Loucy (cell line): ENCODE data around the gene BCAT1.
A peak's percentile ranks its signal among the peaks of the same experiment; 100 is the strongest.

ENCODE experiments used
- H2AFZ ChIP-seq: fragments of 200-600 bp; sonication (generic); 2 replicates; pipeline ENCODE4 v1.6.0; 2016; ENCODE audit warnings: antibody characterized with exemption, mild to moderate bottlenecking, low read length, moderate library complexity
- H3F3A ChIP-seq: fragments of 200-600 bp; 2 replicates; pipeline ENCODE4 v1.6.0; 2016; ENCODE audit warnings: antibody characterized with exemption, low read depth, mild to moderate bottlenecking
- H3K27me3 ChIP-seq: fragments of 200-600 bp; sonication (generic); 2 replicates; pipeline ENCODE4 v1.6.1; 2014; ENCODE audit warnings: low read length, mild to moderate bottlenecking; ENCODE audit not compliant: insufficient read depth, poor library complexity, severe bottlenecking
- H3K36me3 ChIP-seq: fragments of 200-600 bp; sonication (generic); 2 replicates; pipeline ENCODE4 v1.6.1; 2016; ENCODE audit warnings: low read length; ENCODE audit not compliant: insufficient read depth
- H3K4me1 ChIP-seq: fragments of 200-600 bp; sonication (generic); 2 replicates; pipeline ENCODE4 v1.5.1; 2014; ENCODE audit warnings: low read length, mild to moderate bottlenecking; ENCODE audit not compliant: insufficient read depth, poor library complexity, severe bottlenecking
- H3K4me2 ChIP-seq: fragments of 200-600 bp; sonication (generic); 2 replicates; pipeline ENCODE4 v1.6.0; 2014; ENCODE audit warnings: antibody characterized with exemption, low read length, low read depth, mild to moderate bottlenecking; ENCODE audit not compliant: poor library complexity, severe bottlenecking
- H3K4me3 ChIP-seq: fragments of 200-600 bp; sonication (generic); 2 replicates; pipeline ENCODE4 v1.5.1; 2014; ENCODE audit warnings: low read length, mild to moderate bottlenecking, mixed read lengths; ENCODE audit not compliant: poor library complexity, severe bottlenecking
- H3K79me2 ChIP-seq: fragments of 200-600 bp; sonication (generic); 2 replicates; pipeline ENCODE4 v1.6.1; 2014; ENCODE audit warnings: low read length; ENCODE audit not compliant: insufficient read depth
- H3K9ac ChIP-seq: fragments of 200-600 bp; sonication (generic); 2 replicates; pipeline ENCODE4 v1.6.0; 2014; ENCODE audit warnings: mild to moderate bottlenecking, low read depth, low read length, moderate library complexity; ENCODE audit not compliant: poor library complexity, severe bottlenecking
- H3K9me2 ChIP-seq: fragments of 200-600 bp; sonication (generic); replicated peaks from 2 replicates; pipeline ENCODE4 v1.6.1; 2016; ENCODE audit warnings: low read depth, low read length, mixed read lengths
- H3K9me3 ChIP-seq: fragments of 200-600 bp; sonication (generic); 2 replicates; pipeline ENCODE4 v1.6.1; 2014; ENCODE audit warnings: mild to moderate bottlenecking, antibody characterized with exemption, low read length, low read depth; ENCODE audit not compliant: insufficient read depth
- H4K20me1 ChIP-seq: fragments of 200-600 bp; sonication (generic); 2 replicates; pipeline ENCODE4 v1.6.0; 2014; ENCODE audit warnings: antibody characterized with exemption, low read length, mild to moderate bottlenecking; ENCODE audit not compliant: insufficient read depth, poor library complexity, severe bottlenecking
- CTCF ChIP-seq: fragments of 200-600 bp; sonication (generic); conservative IDR thresholded peaks from 2 replicates; pipeline ENCODE4 v1.5.1; 2014; ENCODE audit warnings: mild to moderate bottlenecking, antibody characterized with exemption, low read length
- EZH2phosphoT487 ChIP-seq: fragments of 200-600 bp; IDR thresholded peaks from 2 replicates; pipeline ENCODE4 v1.6.1; 2018; ENCODE audit warnings: antibody characterized with exemption, mild to moderate bottlenecking, moderate library complexity, borderline replicate concordance

The BCAT1 gene

GRCh38 chr12:24937553-24938244 lies 11.2 kb downstream of the BCAT1 start:
- peak overlapping the region; percentile 33 for H3K4me2 ChIP-seq
- no peaks in the 10 kb centered on the region for H3K36me3 ChIP-seq
- peaks cover 44% of the 10 kb centered on the region for H4K20me1 ChIP-seq

GRCh38 chr12:24933694-24934407 lies 15.1 kb downstream of the BCAT1 start:
- H3K9me3 ChIP-seq = no peaks in the 10 kb centered on the region
- H3K4me3 ChIP-seq = no peak overlapping the region
- peaks cover 50% of the 10 kb centered on the region for H3K4me1 ChIP-seq
- TF ChIP-seq CTCF (no peak), EZH2phosphoT487 (no peak)
- H3K9me2 ChIP-seq = no peaks in the 10 kb centered on the region
- H3K9ac ChIP-seq = no peak overlapping the region
- H3K4me2 ChIP-seq = no peak overlapping the region
- H3K36me3 ChIP-seq = no peaks in the 10 kb centered on the region
- peaks cover 98% of the 10 kb centered on the region for H3K79me2 ChIP-seq
- H4K20me1 ChIP-seq = peaks cover 40% of the 10 kb centered on the region
- no peaks in the 10 kb centered on the region for H3F3A ChIP-seq
- H3K27me3 ChIP-seq = no peaks in the 10 kb centered on the region
- H2AFZ ChIP-seq = no peak overlapping the region

More at GRCh38 chr12:24937553-24938244, 11.2 kb downstream of the BCAT1 start:
- no peaks in the 10 kb centered on the region for H3K27me3 ChIP-seq
- H3K9ac ChIP-seq = no peak overlapping the region
- H3K9me3 ChIP-seq = no peaks in the 10 kb centered on the region
- no peak overlapping the region for H3K4me3 ChIP-seq
- H3K4me1 ChIP-seq = peaks cover 66% of the 10 kb centered on the region
- no peaks in the 10 kb centered on the region for H3K9me2 ChIP-seq
- H3K79me2 ChIP-seq = peaks cover 98% of the 10 kb centered on the region
- H2AFZ ChIP-seq = no peak overlapping the region
- TF ChIP-seq EZH2phosphoT487 (no peak), CTCF (no peak)
- H3F3A ChIP-seq = no peaks in the 10 kb centered on the region

- H3K4me1 ChIP-seq = peaks cover 37% of the 10 kb centered on the region
- peak overlapping the region; percentile 24 for H3K4me3 ChIP-seq
- H3K79me2 ChIP-seq = peaks cover 95% of the 10 kb centered on the region
- H4K20me1 ChIP-seq = peaks cover 34% of the 10 kb centered on the region
- H3K36me3 ChIP-seq = no peaks in the 10 kb centered on the region
- no peaks in the 10 kb centered on the region for H3F3A ChIP-seq
- H3K4me2 ChIP-seq = peak overlapping the region; percentile 44
- no peaks in the 10 kb centered on the region for H3K9me2 ChIP-seq
- no peak overlapping the region for H3K9ac ChIP-seq
- no peak overlapping the region for H2AFZ ChIP-seq
- H3K9me3 ChIP-seq = no peaks in the 10 kb centered on the region
- TF ChIP-seq EZH2phosphoT487 = no peak
- H3K27me3 ChIP-seq = no peaks in the 10 kb centered on the region
These were observed 17.1 kb downstream of the BCAT1 start for GRCh38 chr12:24931666-24932405.
